Measurements from ENCODE around the gene FN3K. TPM values are rescaled to one million over a fixed set of nuclear protein-coding genes. Genes with fewer than 3 reads are reported as not detected.
A peak's percentile ranks its signal among the peaks of the same experiment; 100 is the strongest.

Gene FN3K
- total RNA-seq, 4 donors from 2014 or later = 1.1 to 5.5 (median 2.7) TPM

GRCh38 chr17:82705756-82706155 lies 29.7 kb upstream of the FN3K start:
- no peak overlapping the region for H3K27ac ChIP-seq
- DNase-seq (no peak), ATAC-seq (no peak)
- H3K4me3 ChIP-seq = no peak overlapping the region
- H3K27me3 ChIP-seq = no peaks in the 10 kb centered on the region
- TF ChIP-seq, protein P1, sequence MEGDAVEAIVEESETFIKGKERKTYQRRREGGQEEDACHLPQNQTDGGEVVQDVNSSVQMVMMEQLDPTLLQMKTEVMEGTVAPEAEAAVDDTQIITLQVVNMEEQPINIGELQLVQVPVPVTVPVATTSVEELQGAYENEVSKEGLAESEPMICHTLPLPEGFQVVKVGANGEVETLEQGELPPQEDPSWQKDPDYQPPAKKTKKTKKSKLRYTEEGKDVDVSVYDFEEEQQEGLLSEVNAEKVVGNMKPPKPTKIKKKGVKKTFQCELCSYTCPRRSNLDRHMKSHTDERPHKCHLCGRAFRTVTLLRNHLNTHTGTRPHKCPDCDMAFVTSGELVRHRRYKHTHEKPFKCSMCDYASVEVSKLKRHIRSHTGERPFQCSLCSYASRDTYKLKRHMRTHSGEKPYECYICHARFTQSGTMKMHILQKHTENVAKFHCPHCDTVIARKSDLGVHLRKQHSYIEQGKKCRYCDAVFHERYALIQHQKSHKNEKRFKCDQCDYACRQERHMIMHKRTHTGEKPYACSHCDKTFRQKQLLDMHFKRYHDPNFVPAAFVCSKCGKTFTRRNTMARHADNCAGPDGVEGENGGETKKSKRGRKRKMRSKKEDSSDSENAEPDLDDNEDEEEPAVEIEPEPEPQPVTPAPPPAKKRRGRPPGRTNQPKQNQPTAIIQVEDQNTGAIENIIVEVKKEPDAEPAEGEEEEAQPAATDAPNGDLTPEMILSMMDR (IDR thresholded peaks at IDR 0.05 in 4 of 5, conservative IDR thresholded peaks at IDR 0.05 in 1 of 5) = no peak
- TF ChIP-seq POLR2A (IDR thresholded peaks at IDR 0.05) = no peak
- peaks cover 0 to 9% of the 10 kb centered on the region in 2 donors for H3K4me1 ChIP-seq
- no peaks in the 10 kb centered on the region for H3K36me3 ChIP-seq
- in situ Hi-C loops (cut with MboI; ENCODE audit: low sequenced_read_pairs in 4 of 4) (no loop called here), intact Hi-C loops (cut with DNase I; ENCODE audit: low total_unique reads) (no loop called here)
- H3K9me3 ChIP-seq = no peaks in the 10 kb centered on the region

DNA sequence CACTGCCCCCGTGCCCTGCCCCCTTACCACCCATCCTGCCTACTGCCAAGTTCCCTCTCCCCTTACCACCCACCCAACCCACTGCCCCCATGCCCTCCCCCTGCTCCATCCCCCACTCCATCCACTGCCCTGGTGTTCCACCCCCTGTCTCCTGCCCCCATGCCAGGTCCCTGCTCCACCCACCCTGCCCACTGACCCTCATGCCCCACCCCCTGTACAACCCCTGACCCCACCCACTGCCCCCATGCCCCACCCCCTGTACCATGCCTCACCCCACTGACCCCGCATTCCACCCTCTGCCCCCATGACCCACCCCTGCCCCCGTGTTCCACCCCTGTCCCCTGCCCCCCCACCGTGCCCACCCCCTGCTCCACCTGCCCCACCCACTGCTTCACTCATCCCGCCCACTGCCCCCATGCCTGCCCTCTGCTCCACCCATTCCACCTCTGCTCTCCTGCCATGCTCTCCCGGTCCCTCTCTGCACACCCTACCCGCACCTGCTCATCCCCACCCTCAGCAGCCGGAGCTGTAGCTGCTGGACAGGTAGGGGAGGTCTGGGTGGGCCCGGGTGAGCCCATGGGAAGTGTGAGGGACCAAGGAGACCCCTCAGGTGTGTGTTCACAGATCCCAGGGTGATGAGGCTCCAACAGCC lies 26.3 kb upstream of the FN3K start:
- Histone ChIP-seq H3K4me3 (no peak overlapping the region), H3K36me3 (no peaks in the 10 kb centered on the region), H3K27ac (peak overlapping the region in 1 of 4 donors; percentile 51), H3K9me3 (no peaks in the 10 kb centered on the region), H3K27me3 (no peaks in the 10 kb centered on the region), H3K4me1 (peaks cover 10 to 19% of the 10 kb centered on the region in 2 donors)
- no peak for ATAC-seq
- TF ChIP-seq, protein P1 (IDR thresholded peaks at IDR 0.05 in 4 of 5, conservative IDR thresholded peaks at IDR 0.05 in 1 of 5) = no peak
- TF ChIP-seq POLR2A (IDR thresholded peaks at IDR 0.05) = no peak
- DNase-seq = no peak
- intact Hi-C loops (cut with DNase I; ENCODE audit: low total_unique reads) (no loop called here), in situ Hi-C loops (cut with MboI; ENCODE audit: low sequenced_read_pairs in 4 of 4) (no loop called here)

- intact Hi-C loops (cut with DNase I; ENCODE audit: low total_unique reads) = no loop called here
- H3K9me3 ChIP-seq = no peaks in the 10 kb centered on the region
- H3K27ac ChIP-seq = peak overlapping the region in 1 of 4 donors; percentile 51
- no peaks in the 10 kb centered on the region for H3K27me3 ChIP-seq
- H3K36me3 ChIP-seq = no peaks in the 10 kb centered on the region
- no peak overlapping the region for H3K4me3 ChIP-seq
- DNase-seq (no peak), ATAC-seq (no peak)
- peaks cover 10 to 19% of the 10 kb centered on the region in 2 donors for H3K4me1 ChIP-seq
- in situ Hi-C loops (cut with MboI; ENCODE audit: low sequenced_read_pairs in 4 of 4) = no loop called here
- TF ChIP-seq POLR2A (IDR thresholded peaks at IDR 0.05) = no peak
- TF ChIP-seq, protein P1 (IDR thresholded peaks at IDR 0.05 in 4 of 5, conservative IDR thresholded peaks at IDR 0.05 in 1 of 5) = no peak
Observed at GRCh38 chr17:82709676-82710498, 25.5 kb upstream of the FN3K start.

- intact Hi-C loops (cut with DNase I; ENCODE audit: low total_unique reads) (no loop called here), in situ Hi-C loops (cut with MboI; ENCODE audit: low sequenced_read_pairs in 4 of 4) (no loop called here)
- TF ChIP-seq POLR2A (IDR thresholded peaks at IDR 0.05) = no peak
- TF ChIP-seq, protein P1 (IDR thresholded peaks at IDR 0.05 in 4 of 5, conservative IDR thresholded peaks at IDR 0.05 in 1 of 5) = no peak
- H3K9me3 ChIP-seq = no peaks in the 10 kb centered on the region
- peak overlapping the region in 1 of 4 donors; percentile 81 for H3K27ac ChIP-seq
- peaks cover 11 to 20% of the 10 kb centered on the region in 2 donors for H3K4me1 ChIP-seq
- no peaks in the 10 kb centered on the region for H3K36me3 ChIP-seq
- ATAC-seq = no peak
- no peak overlapping the region for H3K4me3 ChIP-seq
- no peaks in the 10 kb centered on the region for H3K27me3 ChIP-seq
- DNase-seq = no peak
Observed at GRCh38 chr17:82710499-82711232, 24.7 kb upstream of the FN3K start.

Measured in gastrocnemius medialis (tissue), 4 donors.